GM23338 (cell line): ENCODE data around the gene CCL27. TPM values are rescaled to one million over a fixed set of nuclear protein-coding genes. Genes with fewer than 3 reads are reported as not detected.

ENCODE experiments used
- ATAC-seq: fragments of 200-7000 bp; cut with Tn5 transposase; 3 replicates; pipeline ENCODE4 v1.9.1; 2020
- DNase-seq: peaks from one replicate; pipeline ENCODE4 v3.0.0-alpha.2; 2015; ENCODE audit warnings: low spot score
- H2AFZ ChIP-seq: fragments of 200-600 bp; sonication (generic); 2 replicates; pipeline ENCODE4 v1.8.0; 2016; ENCODE audit warnings: antibody characterized with exemption, mild to moderate bottlenecking, moderate library complexity
- H3F3A ChIP-seq: fragments of 200-600 bp; sonication (generic); replicated peaks from 2 replicates; pipeline ENCODE4 v1.8.0; 2017; ENCODE audit warnings: antibody characterized with exemption, mixed run types, low read depth
- H3K27ac ChIP-seq: fragments of 200-600 bp; sonication (generic); 2 replicates; pipeline ENCODE4 v1.6.1; 2016; ENCODE audit warnings: low read depth
- H3K27me3 ChIP-seq: fragments of 200-600 bp; sonication (generic); 2 replicates; pipeline ENCODE4 v1.8.0; 2016; ENCODE audit warnings: mild to moderate bottlenecking, mixed run types, moderate library complexity; ENCODE audit not compliant: insufficient read depth
- H3K36me3 ChIP-seq: fragments of 200-600 bp; sonication (generic); 2 replicates; pipeline ENCODE4 v1.8.0; 2016; ENCODE audit warnings: mild to moderate bottlenecking; ENCODE audit not compliant: insufficient read depth
- H3K4me1 ChIP-seq: fragments of 200-600 bp; sonication (generic); 2 replicates; pipeline ENCODE4 v1.8.0; 2016; ENCODE audit warnings: mild to moderate bottlenecking, moderate library complexity; ENCODE audit not compliant: insufficient read depth
- H3K4me2 ChIP-seq: fragments of 200-600 bp; sonication (generic); 2 replicates; pipeline ENCODE4 v1.7.1; 2017; ENCODE audit warnings: mixed run types
- H3K4me3 ChIP-seq: fragments of 200-600 bp; sonication (generic); 2 replicates; pipeline ENCODE4 v1.6.1; 2016; ENCODE audit warnings: mixed run types
- H3K79me2 ChIP-seq: fragments of 200-600 bp; sonication (generic); replicated peaks from 2 replicates; pipeline ENCODE4 v1.8.0; 2017; ENCODE audit warnings: mild to moderate bottlenecking; ENCODE audit not compliant: insufficient read depth
- H3K9me2 ChIP-seq: fragments of 200-600 bp; sonication (generic); 2 replicates; pipeline ENCODE4 v1.8.0; 2017; ENCODE audit not compliant: insufficient read depth
- H4K20me1 ChIP-seq: fragments of 200-600 bp; sonication (generic); replicated peaks from 2 replicates; pipeline ENCODE4 v1.8.0; 2017; ENCODE audit warnings: mild to moderate bottlenecking; ENCODE audit not compliant: insufficient read depth
- H3K27ac Mint-ChIP-seq: 2 replicates; pipeline ENCODE4 v1.8.0; 2020; ENCODE audit warnings: inconsistent platforms, mild to moderate bottlenecking, moderate library complexity, mixed read lengths
- H3K27me3 Mint-ChIP-seq: 3 replicates; pipeline ENCODE4 v1.8.0; 2022; ENCODE audit warnings: low read depth, mild to moderate bottlenecking, moderate library complexity, mixed read lengths, inconsistent platforms; ENCODE audit not compliant: insufficient read depth, poor library complexity
- H3K36me3 Mint-ChIP-seq: 3 replicates; pipeline ENCODE4 v1.8.0; 2021; ENCODE audit warnings: low read depth, mild to moderate bottlenecking, inconsistent platforms, moderate library complexity, mixed read lengths
- H3K4me1 Mint-ChIP-seq: 3 replicates; pipeline ENCODE4 v1.8.0; 2020; ENCODE audit warnings: mild to moderate bottlenecking, inconsistent platforms, mixed read lengths
- H3K4me3 Mint-ChIP-seq: 3 replicates; pipeline ENCODE4 v1.8.0; 2021; ENCODE audit warnings: moderate library complexity, mild to moderate bottlenecking, inconsistent platforms, mixed read lengths
- H3K9me3 Mint-ChIP-seq: 3 replicates; pipeline ENCODE4 v1.8.0; 2020; ENCODE audit warnings: moderate library complexity, mild to moderate bottlenecking, inconsistent platforms, mixed read lengths
- CREB1 ChIP-seq: fragments of 250-450 bp; sonication (Bioruptor Pico); IDR thresholded peaks from 2 replicates; pipeline ENCODE4 v1.5.0; 2020; ENCODE audit warnings: low read depth, mild to moderate bottlenecking, moderate library complexity
- EZH2phosphoT487 ChIP-seq: fragments of 200-600 bp; sonication (generic); IDR thresholded peaks from one replicate; pipeline ENCODE4 v1.8.1; 2018; ENCODE audit warnings: antibody characterized with exemption; ENCODE audit not compliant: unreplicated experiment
- JUNB ChIP-seq: IDR thresholded peaks from one replicate; pipeline ENCODE4 v1.6.1; 2016; ENCODE audit warnings: antibody characterized with exemption; ENCODE audit not compliant: unreplicated experiment
- NANOG ChIP-seq: IDR thresholded peaks from 2 replicates; pipeline ENCODE4 v1.6.1; 2016; ENCODE audit warnings: antibody characterized with exemption, borderline replicate concordance
- POLR2AphosphoS5 ChIP-seq: IDR thresholded peaks from 2 replicates; pipeline ENCODE4 v1.6.1; 2016; ENCODE audit warnings: antibody characterized with exemption, low read depth
- REST ChIP-seq: IDR thresholded peaks from one replicate; pipeline ENCODE4 v1.6.1; 2018; ENCODE audit warnings: antibody characterized with exemption; ENCODE audit not compliant: unreplicated experiment
- STAT1 ChIP-seq: IDR thresholded peaks from one replicate; pipeline ENCODE4 v1.6.1; 2016; ENCODE audit warnings: antibody characterized with exemption; ENCODE audit not compliant: unreplicated experiment
- ZNF462 ChIP-seq: fragments of 250-450 bp; sonication (Bioruptor Pico); IDR thresholded peaks from 2 replicates; pipeline ENCODE4 v1.5.0; 2020; ENCODE audit warnings: mild to moderate bottlenecking, moderate library complexity
- polyA plus RNA-seq: library from polyadenylated mRNA; unstranded; fragments of >200 nt; fragmentation: Nextera tagmentation; extraction: Ambion mirVana; gene quantifications from 2 replicates; pipeline ENCODE4 v1.2.1, GENCODE V29; 2016
- total RNA-seq: library from RNA; depleted of rRNA; stranded (reverse); fragments of >200 nt; shearing (Covaris generic); gene quantifications from 2 replicates; pipeline ENCODE4 v1.2.3, GENCODE V29; 2014

The CCL27 gene
- total and polyA plus RNA-seq, 2 experiments from 2014 or later, result not detected

GRCh38 chr9:34686231-34686630, 23.8 kb upstream of the CCL27 start (continued):
- TF ChIP-seq ZNF462 (CRISPR knock-in tag), result no peak
- TF ChIP-seq NANOG, result no peak
- no peak for TF ChIP-seq CREB1

GRCh38 chr9:34685591-34685990, 23.1 kb upstream of the CCL27 start:
- H3K4me3 Mint-ChIP-seq, result no peak overlapping the region
- Histone ChIP-seq H3K4me1 (peaks cover 10% of the 10 kb centered on the region), H3K79me2 (no peaks in the 10 kb centered on the region), H3K4me3 (no peak overlapping the region), H4K20me1 (no peaks in the 10 kb centered on the region), H3K27ac (no peak overlapping the region), H3F3A (no peaks in the 10 kb centered on the region), H3K4me2 (no peak overlapping the region), H2AFZ (no peak overlapping the region), H3K36me3 (no peaks in the 10 kb centered on the region), H3K27me3 (no peaks in the 10 kb centered on the region), H3K9me2 (no peaks in the 10 kb centered on the region)
- ATAC-seq (no peak), DNase-seq (no peak)
- peaks cover 14% of the 10 kb centered on the region for H3K4me1 Mint-ChIP-seq
- TF ChIP-seq REST, result no peak
- no peak for TF ChIP-seq JUNB
- TF ChIP-seq STAT1, result no peak
- no peak for TF ChIP-seq CREB1
- TF ChIP-seq EZH2phosphoT487, result no peak
- TF ChIP-seq POLR2AphosphoS5, result no peak
- TF ChIP-seq NANOG, result no peak
- H3K36me3 Mint-ChIP-seq, result no peaks in the 10 kb centered on the region
- H3K27ac Mint-ChIP-seq, result no peak overlapping the region
- no peaks in the 10 kb centered on the region for H3K9me3 Mint-ChIP-seq
- H3K27me3 Mint-ChIP-seq, result peaks cover 6% of the 10 kb centered on the region
